Fibroblast of pulmonary artery (primary cell): Measurements from ENCODE around the gene ADAD1.

Experiments
- DNase-seq: peaks from one replicate; pipeline ENCODE4 v3.0.0-alpha.2; 2010; ENCODE audit warnings: low read depth
- H3K4me3 ChIP-seq: replicated peaks from 2 replicates; pipeline ENCODE4 v1.5.1; 2011; ENCODE audit warnings: low read depth, mild to moderate bottlenecking, control low read depth, low read length, moderate library complexity
- TF ChIP-seq, protein P1 (sequence below): IDR thresholded peaks from 2 replicates; pipeline ENCODE4 v1.5.1; 2011; ENCODE audit warnings: mild to moderate bottlenecking, control low read depth, low read length, inconsistent platforms; ENCODE audit errors: missing control alignments

The ADAD1 gene

DNA sequence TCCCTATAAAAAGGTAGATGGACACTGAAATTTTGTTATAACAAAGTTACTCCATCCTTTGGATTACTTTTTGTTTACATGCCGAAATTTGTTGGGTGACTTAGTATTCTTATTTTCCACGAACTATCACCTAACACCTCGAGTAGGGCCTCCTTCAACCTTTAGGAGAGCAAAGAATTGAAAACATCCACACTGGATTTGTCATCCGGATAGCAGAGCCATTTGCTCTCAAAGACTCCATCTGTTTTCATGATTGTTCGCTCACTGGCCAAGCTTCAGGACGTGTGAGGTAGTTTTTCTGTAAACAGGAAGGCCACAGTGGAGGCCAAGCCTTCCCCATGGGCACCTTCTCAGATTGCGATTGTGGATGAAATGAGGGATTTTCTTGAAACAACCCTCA is at the start of gene ADAD1:
Gene ADAD1 (plus strand): TSS at position 301 of the 400 bp plus-strand sequence. CDS start 1,059 bp downstream, outside the sequence.
- DNase-seq: no peak
- H3K4me3 ChIP-seq: no peak within 1 kb of the TSS
- TF ChIP-seq, protein P1, sequence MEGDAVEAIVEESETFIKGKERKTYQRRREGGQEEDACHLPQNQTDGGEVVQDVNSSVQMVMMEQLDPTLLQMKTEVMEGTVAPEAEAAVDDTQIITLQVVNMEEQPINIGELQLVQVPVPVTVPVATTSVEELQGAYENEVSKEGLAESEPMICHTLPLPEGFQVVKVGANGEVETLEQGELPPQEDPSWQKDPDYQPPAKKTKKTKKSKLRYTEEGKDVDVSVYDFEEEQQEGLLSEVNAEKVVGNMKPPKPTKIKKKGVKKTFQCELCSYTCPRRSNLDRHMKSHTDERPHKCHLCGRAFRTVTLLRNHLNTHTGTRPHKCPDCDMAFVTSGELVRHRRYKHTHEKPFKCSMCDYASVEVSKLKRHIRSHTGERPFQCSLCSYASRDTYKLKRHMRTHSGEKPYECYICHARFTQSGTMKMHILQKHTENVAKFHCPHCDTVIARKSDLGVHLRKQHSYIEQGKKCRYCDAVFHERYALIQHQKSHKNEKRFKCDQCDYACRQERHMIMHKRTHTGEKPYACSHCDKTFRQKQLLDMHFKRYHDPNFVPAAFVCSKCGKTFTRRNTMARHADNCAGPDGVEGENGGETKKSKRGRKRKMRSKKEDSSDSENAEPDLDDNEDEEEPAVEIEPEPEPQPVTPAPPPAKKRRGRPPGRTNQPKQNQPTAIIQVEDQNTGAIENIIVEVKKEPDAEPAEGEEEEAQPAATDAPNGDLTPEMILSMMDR: no peak

DNA sequence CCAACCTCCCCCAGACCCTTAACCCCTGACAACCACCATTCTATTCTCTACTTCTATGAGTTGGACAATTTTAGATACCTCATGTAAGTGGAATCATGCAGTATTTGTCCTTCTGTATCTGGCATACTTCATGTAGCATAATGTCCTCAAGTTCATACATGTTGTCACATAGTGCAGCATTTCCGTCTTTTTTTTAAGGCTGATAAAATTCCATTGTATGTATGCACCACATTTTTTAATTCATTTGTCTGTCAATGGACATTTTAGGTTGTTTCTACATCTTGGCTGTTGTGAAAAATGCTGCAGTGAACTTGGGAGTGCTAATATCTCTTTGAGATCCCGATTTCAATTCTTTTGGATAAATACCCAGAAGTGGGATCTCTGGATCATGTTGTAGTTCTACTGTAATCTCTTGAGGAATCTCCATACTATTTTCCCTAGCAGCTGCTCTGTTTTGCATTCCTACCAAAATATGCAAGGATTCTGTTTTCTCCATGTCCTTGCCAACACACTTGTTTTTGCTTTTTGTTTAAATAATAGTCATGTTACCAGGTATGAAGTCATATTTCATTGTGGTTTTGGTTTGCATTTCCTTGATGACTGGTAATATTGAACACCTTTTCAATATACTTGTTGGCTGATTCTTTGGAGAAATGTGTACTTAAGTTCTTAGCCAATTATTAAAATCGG is 48.8 kb upstream of the ADAD1 start:
- peak; percentile 58 for DNase-seq
- TF ChIP-seq, protein P1: no peak
- no peak overlapping the region for H3K4me3 ChIP-seq

DNA sequence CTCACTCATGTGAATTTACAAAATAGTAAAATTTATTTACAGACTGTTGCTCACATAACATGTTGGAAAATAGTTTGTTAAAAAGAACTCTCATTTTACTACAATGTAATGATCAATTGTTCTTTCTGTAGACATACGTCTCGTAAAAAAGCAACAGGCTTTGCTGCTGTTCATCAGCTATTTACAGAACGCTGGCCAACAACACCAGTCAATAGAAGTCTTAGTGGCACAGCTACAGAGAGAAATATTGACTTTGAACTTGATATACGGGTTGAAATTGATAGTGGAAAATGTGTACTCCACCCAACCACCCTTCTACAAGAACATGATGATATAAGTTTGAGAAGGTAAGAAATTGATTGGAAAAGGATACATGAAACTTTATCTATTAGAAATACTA is 47.6 kb upstream of the ADAD1 start:
- no peak for DNase-seq
- TF ChIP-seq, protein P1: no peak
- H3K4me3 ChIP-seq: no peak overlapping the region

DNA sequence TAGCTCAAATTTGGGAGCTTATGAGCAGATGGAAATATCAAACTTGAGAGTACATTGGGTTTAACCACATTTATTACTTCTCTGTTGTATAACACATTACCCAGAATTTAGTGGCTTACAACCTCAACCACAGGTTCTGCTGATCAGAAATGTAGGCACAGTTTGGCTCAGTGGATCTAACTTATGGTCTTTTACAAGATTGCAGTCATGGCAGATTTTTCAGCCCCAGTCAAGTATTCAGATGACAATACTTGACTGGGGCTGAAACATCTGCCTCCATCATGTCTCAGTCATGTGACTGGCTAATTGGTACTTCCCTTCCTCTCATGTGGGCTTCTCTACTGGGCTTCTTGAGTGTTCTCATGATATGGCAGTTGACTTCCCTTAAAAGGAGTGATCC is 44.0 kb upstream of the ADAD1 start:
- TF ChIP-seq, protein P1: no peak
- DNase-seq: no peak
- no peak overlapping the region for H3K4me3 ChIP-seq

DNA sequence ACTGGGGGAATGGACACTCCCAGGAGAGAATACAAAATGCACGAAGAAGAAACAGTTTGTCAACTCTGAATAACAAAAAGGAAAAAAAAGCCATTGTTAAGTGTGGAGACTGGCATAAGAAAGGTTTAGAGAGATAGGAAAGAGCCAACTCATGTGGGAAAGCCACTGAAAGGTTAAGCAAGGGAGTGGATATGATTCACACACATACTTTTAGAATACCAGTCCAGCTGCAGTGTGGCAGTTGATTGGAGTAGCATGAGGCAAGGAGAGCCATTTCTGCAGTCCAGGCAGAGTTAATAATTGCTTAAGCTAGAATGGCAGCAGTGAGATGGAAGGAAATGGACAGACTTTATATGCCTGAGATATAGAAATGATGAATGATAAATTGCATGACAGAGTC is 36.9 kb upstream of the ADAD1 start:
- TF ChIP-seq, protein P1: no peak
- peak; percentile 91 for DNase-seq
- H3K4me3 ChIP-seq: no peak overlapping the region

DNA sequence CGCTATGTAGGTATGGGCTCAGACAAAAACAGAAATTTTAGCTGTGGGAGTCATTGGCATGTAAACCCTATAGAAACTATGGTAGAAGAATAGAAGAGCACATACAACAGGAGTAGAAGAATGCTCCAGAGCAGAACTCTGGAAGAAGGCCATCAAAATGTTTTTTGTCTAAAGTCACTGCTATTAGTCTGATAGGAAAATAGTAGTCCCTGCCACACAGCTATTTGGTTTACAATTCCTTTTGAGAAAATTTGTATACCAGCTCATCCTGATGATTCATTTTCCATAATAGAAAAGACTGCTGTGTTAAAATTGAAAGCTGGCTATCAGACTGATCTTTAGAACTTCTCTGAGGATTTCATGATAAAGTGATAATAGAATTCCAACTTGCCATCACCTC is 32.8 kb upstream of the ADAD1 start:
- H3K4me3 ChIP-seq: no peak overlapping the region
- DNase-seq: peak; percentile 1
- TF ChIP-seq, protein P1: no peak

DNA sequence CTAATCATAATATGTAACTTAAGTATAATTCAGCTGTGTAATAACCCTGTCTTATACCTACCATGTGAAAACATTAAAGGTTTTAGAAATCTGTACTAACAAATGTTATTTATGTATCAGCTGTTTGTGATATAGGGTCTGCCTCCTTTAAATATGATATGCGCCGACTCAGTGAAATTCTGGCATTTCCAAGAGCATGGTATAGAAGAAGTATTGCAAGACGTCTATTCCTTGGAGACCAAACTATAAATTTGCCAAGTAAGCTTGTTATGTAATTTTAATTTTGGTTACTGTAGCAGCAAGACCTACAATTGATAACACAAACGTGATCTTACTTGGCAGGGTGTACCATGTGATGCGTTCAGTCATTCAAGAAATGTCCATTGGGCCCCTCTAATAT is 32.3 kb upstream of the ADAD1 start:
- TF ChIP-seq, protein P1: no peak
- no peak overlapping the region for H3K4me3 ChIP-seq
- DNase-seq: no peak
